B cell (primary cell): Measurements from ENCODE around the gene ZSWIM4. TPM values are rescaled to one million over a fixed set of nuclear protein-coding genes. Genes with fewer than 3 reads are reported as not detected.

Source experiments
- ATAC-seq: fragments of 200-7000 bp; cut with Tn5 transposase; one replicate; pipeline ENCODE4 v1.10.0; 2021; ENCODE audit warnings: low read depth, mild to moderate bottlenecking, moderate number of reproducible peaks, moderate library complexity
- CTCF ChIA-PET: fragments of 350-600 bp; sonication (Branson Sonifier 250); formaldehyde crosslinking; loops from one replicate; lab custom pipeline; 2021; ENCODE audit warnings: antibody characterized with exemption, inconsistent platforms; lab: Charles Lee
- POLR2A ChIA-PET: fragments of 350-600 bp; sonication (Branson Sonifier 250); formaldehyde crosslinking; loops from one replicate; lab custom pipeline; 2021; ENCODE audit warnings: antibody characterized with exemption; lab: Charles Lee
- DNase-seq: peaks from one replicate; pipeline ENCODE4 v3.0.0; 2013
- H2AFZ ChIP-seq: 2 replicates; pipeline ENCODE4 v1.6.1; 2012; ENCODE audit warnings: mild to moderate bottlenecking, low read depth, low read length; ENCODE audit not compliant: insufficient read depth, poor library complexity, severe bottlenecking
- H3K27ac ChIP-seq, 2 donors: 1 replicate in 1 of 2; 2 replicates in 1 of 2; pipeline ENCODE4 v1.5.1; 2012 to 2013; ENCODE audit warnings: low read length in 2 of 2, mild to moderate bottlenecking in 2 of 2, moderate library complexity in 1 of 2
- H3K27me3 ChIP-seq, 4 experiments: fragments of 200-600 bp in 1 of 4; sonication (generic) in 1 of 4; replicated peaks in 1 of 4; 1 replicate in 2 of 4; 2 replicates in 2 of 4; pipeline versions ENCODE4 v1.6.1 to v1.7.0; 2013 to 2016; ENCODE audit warnings: low read length in 3 of 4, mild to moderate bottlenecking in 2 of 4, mixed read lengths in 1 of 4, moderate library complexity in 1 of 4; ENCODE audit not compliant: insufficient read depth in 4 of 4, control insufficient read depth in 3 of 4; ENCODE audit errors: control extremely low read depth in 1 of 4
- H3K36me3 ChIP-seq, 2 experiments: replicated peaks in 1 of 2; 1 replicate in 1 of 2; 2 replicates in 1 of 2; pipeline versions ENCODE4 v1.6.1 to v1.7.1; 2013; ENCODE audit warnings: low read length in 1 of 2; ENCODE audit not compliant: insufficient read depth in 2 of 2, control insufficient read depth in 1 of 2; ENCODE audit errors: control extremely low read depth in 1 of 2, extremely low read depth in 1 of 2
- H3K4me1 ChIP-seq, 2 donors: fragments of 200-600 bp in 1 of 2; sonication (generic) in 1 of 2; 1 replicate in 1 of 2; 2 replicates in 1 of 2; pipeline versions ENCODE4 v1.5.1 to v1.6.1; 2013 to 2017; ENCODE audit warnings: low read length in 2 of 2; ENCODE audit not compliant: control insufficient read depth in 2 of 2, insufficient read depth in 2 of 2
- H3K4me2 ChIP-seq: replicated peaks from 2 replicates; pipeline ENCODE3; 2012; ENCODE audit warnings: mild to moderate bottlenecking, low read depth, low read length; ENCODE audit not compliant: poor library complexity, severe bottlenecking
- H3K4me3 ChIP-seq, 5 experiments: fragments of 200-600 bp in 1 of 5; sonication (generic) in 1 of 5; 1 replicate in 3 of 5; 2 replicates in 2 of 5; pipeline versions ENCODE4 v1.5.1 to v1.7.0; 2011 to 2016; ENCODE audit warnings: low read length in 4 of 5, mild to moderate bottlenecking in 4 of 5, low read depth in 2 of 5, control low read depth in 1 of 5, moderate library complexity in 1 of 5; ENCODE audit not compliant: insufficient read depth in 1 of 5; ENCODE audit errors: control extremely low read depth in 1 of 5, extremely low read depth in 1 of 5
- H3K79me2 ChIP-seq: fragments of 200-600 bp; sonication (generic); one replicate; pipeline ENCODE4 v1.6.0; 2016; ENCODE audit warnings: low read length; ENCODE audit not compliant: control insufficient read depth, insufficient read depth
- H3K9ac ChIP-seq: fragments of 200-600 bp; sonication (generic); 2 replicates; pipeline ENCODE4 v1.6.1; 2017; ENCODE audit warnings: mild to moderate bottlenecking, low read length, moderate library complexity
- H3K9me3 ChIP-seq, 3 donors: one replicate each; pipeline versions ENCODE4 v1.6.1 to v1.7.1; 2013; ENCODE audit warnings: low read length in 2 of 3; ENCODE audit not compliant: control insufficient read depth in 2 of 3, insufficient read depth in 1 of 3; ENCODE audit errors: control extremely low read depth in 1 of 3
- H4K20me1 ChIP-seq: 2 replicates; pipeline ENCODE4 v1.6.0; 2012; ENCODE audit warnings: mild to moderate bottlenecking, low read length; ENCODE audit not compliant: insufficient read depth, control insufficient read depth, poor library complexity, severe bottlenecking
- H3K27ac Mint-ChIP-seq: one replicate; pipeline ENCODE4 v1.8.0; 2021; ENCODE audit warnings: mixed read lengths
- H3K27me3 Mint-ChIP-seq: one replicate; pipeline ENCODE4 v1.8.0; 2021; ENCODE audit warnings: mixed read lengths
- H3K4me1 Mint-ChIP-seq: one replicate; pipeline ENCODE4 v1.8.0; 2021; ENCODE audit warnings: mixed read lengths
- H3K4me3 Mint-ChIP-seq: one replicate; pipeline ENCODE4 v1.8.0; 2021; ENCODE audit warnings: mixed read lengths
- H3K9me3 Mint-ChIP-seq: one replicate; pipeline ENCODE4 v1.8.0; 2022; ENCODE audit warnings: mixed read lengths; ENCODE audit not compliant: insufficient read depth
- EZH2 ChIP-seq: IDR thresholded peaks from 2 replicates; pipeline ENCODE4 v1.6.1; 2012; ENCODE audit warnings: borderline replicate concordance, low read depth, mild to moderate bottlenecking, moderate library complexity, low read length; ENCODE audit not compliant: insufficient read depth, poor library complexity, severe bottlenecking
- WGBS: methylation state at CpG from one replicate; pipeline ENCODE4 v1.1.5; 2013; ENCODE audit warnings: missing lambda C conversion rate; ENCODE audit not compliant: insufficient coverage; 5-methylcytosine and 5-hydroxymethylcytosine counted together
- intact Hi-C: fragments of 100-400 bp; cut with micrococcal nuclease; formaldehyde crosslinking; loops from one replicate; pipeline ENCODE4 v1.10.0; 2022
- polyA plus RNA-seq: library from polyadenylated mRNA; depleted of rRNA; stranded (reverse); fragments of >200 nt; gene quantifications from 2 replicates; pipeline ENCODE4 v1.2.3, GENCODE V29; 2012
- total RNA-seq, 2 donors: library from RNA; stranded (reverse); fragments of 120-200 nt in 1 of 2; gene quantifications; 1 replicate in 1 of 2; 2 replicates in 1 of 2; pipeline versions ENCODE4 v1.2.3 to v1.2.4, GENCODE V29; 2013 to 2022
- TF ChIP-seq, protein P1 (sequence below): fragments of 200-600 bp; IDR thresholded peaks from one replicate; pipeline ENCODE4 v1.8.0; 2022; ENCODE audit warnings: antibody characterized with exemption, mild to moderate bottlenecking

The ZSWIM4 gene
- total and polyA plus RNA-seq, 2 donors (not counting 1 experiment from before 2014, with no cell fraction given): 2.6 to 10.6 TPM

DNA sequence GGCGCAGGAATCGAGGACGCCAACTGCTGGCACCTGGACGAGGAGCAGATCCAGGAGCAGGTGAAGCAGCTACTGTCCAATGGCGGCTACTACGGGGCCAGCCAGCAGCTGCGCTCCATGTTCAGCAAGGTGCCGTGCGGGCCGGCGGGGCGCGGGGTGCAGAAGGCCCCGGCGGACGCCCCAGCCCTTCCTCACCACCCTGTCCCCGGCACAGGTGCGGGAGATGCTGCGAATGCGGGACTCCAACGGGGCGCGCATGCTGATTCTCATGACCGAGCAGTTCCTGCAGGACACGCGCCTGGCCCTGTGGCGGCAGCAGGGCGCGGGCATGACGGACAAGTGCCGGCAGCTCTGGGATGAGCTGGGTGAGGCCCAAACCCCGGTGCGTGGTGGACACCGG is 13.6 kb downstream of the ZSWIM4 start:
- Histone ChIP-seq H3K36me3 (peaks cover 3 to 6% of the 10 kb centered on the region in 2 experiments), H2AFZ (no peak overlapping the region), H3K27me3 (no peaks in the 10 kb centered on the region), H3K4me1 (no peaks in the 10 kb centered on the region), H3K4me2 (no peak overlapping the region), H3K9me3 (peaks cover 0 to 6% (median 0%) of the 10 kb centered on the region in 3 donors), H3K4me3 (no peak overlapping the region), H3K27ac (no peak overlapping the region), H3K9ac (no peak overlapping the region), H4K20me1 (no peaks in the 10 kb centered on the region), H3K79me2 (no peaks in the 10 kb centered on the region)
- no peaks in the 10 kb centered on the region for H3K9me3 Mint-ChIP-seq
- intact Hi-C loops: no loop called here
- no peak overlapping the region for H3K27ac Mint-ChIP-seq
- POLR2A ChIA-PET: no interaction called here
- ATAC-seq (no peak), DNase-seq (peak; percentile 8)
- no peaks in the 10 kb centered on the region for H3K27me3 Mint-ChIP-seq
- H3K4me3 Mint-ChIP-seq: no peak overlapping the region
- no peaks in the 10 kb centered on the region for H3K4me1 Mint-ChIP-seq
- CTCF ChIA-PET: no interaction called here
- no peak for TF ChIP-seq EZH2
- TF ChIP-seq, protein P1, sequence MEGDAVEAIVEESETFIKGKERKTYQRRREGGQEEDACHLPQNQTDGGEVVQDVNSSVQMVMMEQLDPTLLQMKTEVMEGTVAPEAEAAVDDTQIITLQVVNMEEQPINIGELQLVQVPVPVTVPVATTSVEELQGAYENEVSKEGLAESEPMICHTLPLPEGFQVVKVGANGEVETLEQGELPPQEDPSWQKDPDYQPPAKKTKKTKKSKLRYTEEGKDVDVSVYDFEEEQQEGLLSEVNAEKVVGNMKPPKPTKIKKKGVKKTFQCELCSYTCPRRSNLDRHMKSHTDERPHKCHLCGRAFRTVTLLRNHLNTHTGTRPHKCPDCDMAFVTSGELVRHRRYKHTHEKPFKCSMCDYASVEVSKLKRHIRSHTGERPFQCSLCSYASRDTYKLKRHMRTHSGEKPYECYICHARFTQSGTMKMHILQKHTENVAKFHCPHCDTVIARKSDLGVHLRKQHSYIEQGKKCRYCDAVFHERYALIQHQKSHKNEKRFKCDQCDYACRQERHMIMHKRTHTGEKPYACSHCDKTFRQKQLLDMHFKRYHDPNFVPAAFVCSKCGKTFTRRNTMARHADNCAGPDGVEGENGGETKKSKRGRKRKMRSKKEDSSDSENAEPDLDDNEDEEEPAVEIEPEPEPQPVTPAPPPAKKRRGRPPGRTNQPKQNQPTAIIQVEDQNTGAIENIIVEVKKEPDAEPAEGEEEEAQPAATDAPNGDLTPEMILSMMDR: no peak
- 97% methylated on average over 34 of the region's 34 CpGs for WGBS

DNA sequence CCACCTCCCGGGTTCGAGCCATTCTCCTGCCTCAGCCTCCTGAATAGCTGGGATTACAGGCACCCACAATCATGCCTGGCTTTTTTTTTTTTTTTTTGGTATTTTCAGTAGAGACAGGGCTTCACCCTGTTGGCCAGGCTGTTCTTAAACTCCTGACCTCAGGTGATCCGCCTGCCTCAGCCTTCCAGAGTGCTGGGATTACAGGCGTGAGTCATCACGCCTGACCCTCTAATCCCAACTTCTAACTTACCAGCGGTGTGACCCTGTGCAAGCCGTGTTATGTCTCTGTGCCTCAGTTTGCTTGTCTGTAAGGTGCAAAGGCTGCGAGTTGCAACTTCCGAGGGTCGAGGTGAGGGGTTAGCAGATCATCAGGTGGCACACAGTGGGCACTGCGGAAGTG is 17.3 kb downstream of the ZSWIM4 start:
- POLR2A ChIA-PET: no interaction called here
- CTCF ChIA-PET: no interaction called here
- intact Hi-C loops: no loop called here
- H3K4me1 Mint-ChIP-seq: no peaks in the 10 kb centered on the region
- H3K27ac ChIP-seq: no peak overlapping the region
- ATAC-seq (no peak), DNase-seq (peak; percentile 4)
- H3K79me2 ChIP-seq: no peaks in the 10 kb centered on the region
- H2AFZ ChIP-seq: no peak overlapping the region
- TF ChIP-seq EZH2: no peak
- TF ChIP-seq, protein P1: no peak
- peaks cover 0 to 3% of the 10 kb centered on the region in 2 donors for H3K4me1 ChIP-seq
- H3K9me3 ChIP-seq: peaks cover 0 to 6% (median 0%) of the 10 kb centered on the region in 3 donors
- H3K4me3 Mint-ChIP-seq: no peak overlapping the region
- peaks cover under 1 to 7% of the 10 kb centered on the region in 2 experiments for H3K36me3 ChIP-seq
- H4K20me1 ChIP-seq: no peaks in the 10 kb centered on the region
- no peak overlapping the region for H3K4me3 ChIP-seq
- H3K9me3 Mint-ChIP-seq: no peaks in the 10 kb centered on the region
- 94% methylated on average over 11 of the region's 11 CpGs for WGBS
- no peak overlapping the region for H3K27ac Mint-ChIP-seq
- H3K9ac ChIP-seq: no peak overlapping the region
- H3K27me3 ChIP-seq: no peaks in the 10 kb centered on the region
- no peak overlapping the region for H3K4me2 ChIP-seq
- H3K27me3 Mint-ChIP-seq: no peaks in the 10 kb centered on the region
